Ecto neural progenitor cell (in vitro differentiated cells): ENCODE measurements around the gene NOX3.
"Not testable (repeated sequence)": the region's sequence is repeated elsewhere in the genome, so short reads cannot be mapped to it uniquely, and the experiment has no call there.

Source experiments
- DNase-seq: peaks from one replicate; pipeline ENCODE4 v3.0.0-alpha.2; 2018; ENCODE audit warnings: low spot score

The NOX3 gene, protein sequence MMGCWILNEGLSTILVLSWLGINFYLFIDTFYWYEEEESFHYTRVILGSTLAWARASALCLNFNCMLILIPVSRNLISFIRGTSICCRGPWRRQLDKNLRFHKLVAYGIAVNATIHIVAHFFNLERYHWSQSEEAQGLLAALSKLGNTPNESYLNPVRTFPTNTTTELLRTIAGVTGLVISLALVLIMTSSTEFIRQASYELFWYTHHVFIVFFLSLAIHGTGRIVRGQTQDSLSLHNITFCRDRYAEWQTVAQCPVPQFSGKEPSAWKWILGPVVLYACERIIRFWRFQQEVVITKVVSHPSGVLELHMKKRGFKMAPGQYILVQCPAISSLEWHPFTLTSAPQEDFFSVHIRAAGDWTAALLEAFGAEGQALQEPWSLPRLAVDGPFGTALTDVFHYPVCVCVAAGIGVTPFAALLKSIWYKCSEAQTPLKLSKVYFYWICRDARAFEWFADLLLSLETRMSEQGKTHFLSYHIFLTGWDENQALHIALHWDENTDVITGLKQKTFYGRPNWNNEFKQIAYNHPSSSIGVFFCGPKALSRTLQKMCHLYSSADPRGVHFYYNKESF

DNA sequence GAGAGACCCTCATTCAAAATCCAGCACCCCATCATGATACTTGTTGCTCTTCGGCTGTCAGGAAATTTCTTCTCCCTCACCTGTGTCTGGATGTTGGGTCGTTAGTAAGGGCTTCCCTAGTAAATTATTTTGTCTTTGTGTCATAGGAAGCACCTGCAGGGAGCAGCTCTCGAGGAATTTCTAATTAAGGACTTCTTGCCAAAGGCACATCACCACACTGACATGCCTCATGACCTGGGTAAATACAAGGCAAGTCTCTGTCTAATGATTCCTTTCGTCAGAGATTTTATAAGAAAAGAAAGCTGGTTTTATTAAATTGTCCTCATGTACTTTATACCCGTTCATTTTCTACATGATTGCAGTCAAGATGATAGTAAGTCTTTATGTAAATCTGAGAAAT, at the start of gene NOX3:
TSS of gene NOX3 (minus strand) at position 74 of the 400 bp plus-strand sequence. CDS start at position 35, 39 bp downstream.
- DNase-seq = no peak

DNA sequence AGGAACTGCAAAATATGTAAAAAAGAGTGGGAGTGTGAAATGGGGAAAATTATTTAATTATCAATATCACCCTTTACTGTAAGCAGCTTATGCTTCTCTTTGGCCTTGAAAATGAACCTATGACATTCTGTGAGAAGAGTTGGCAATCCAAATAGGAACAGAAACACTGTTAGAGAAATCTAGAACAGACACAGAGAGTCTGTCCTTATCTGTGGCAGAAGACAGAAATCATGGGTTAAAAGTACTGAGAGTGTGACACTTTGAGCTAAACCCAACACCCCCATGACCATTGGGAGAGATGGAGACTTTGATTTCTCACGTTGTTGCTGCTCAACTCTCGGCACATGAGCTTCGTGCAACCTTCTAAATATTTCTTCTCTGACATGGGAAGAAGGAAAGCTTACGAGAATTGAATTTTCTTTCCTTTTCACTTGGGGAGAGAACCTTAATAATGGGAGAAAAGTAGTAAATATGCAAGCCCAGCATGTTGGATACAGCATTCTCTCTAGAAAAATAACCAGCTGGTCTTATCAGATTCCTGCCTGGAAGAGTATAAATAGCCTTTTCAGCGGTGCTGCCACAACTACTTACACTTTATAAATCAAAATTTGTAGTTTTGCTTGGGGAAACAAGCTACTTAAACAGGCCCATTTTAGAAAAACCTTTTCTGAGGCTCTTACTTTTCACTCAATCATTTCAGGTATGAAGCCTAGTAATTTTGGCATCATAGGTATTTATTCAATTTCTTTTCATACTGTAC, 49.4 kb upstream of the NOX3 start:
- no peak for DNase-seq

DNA sequence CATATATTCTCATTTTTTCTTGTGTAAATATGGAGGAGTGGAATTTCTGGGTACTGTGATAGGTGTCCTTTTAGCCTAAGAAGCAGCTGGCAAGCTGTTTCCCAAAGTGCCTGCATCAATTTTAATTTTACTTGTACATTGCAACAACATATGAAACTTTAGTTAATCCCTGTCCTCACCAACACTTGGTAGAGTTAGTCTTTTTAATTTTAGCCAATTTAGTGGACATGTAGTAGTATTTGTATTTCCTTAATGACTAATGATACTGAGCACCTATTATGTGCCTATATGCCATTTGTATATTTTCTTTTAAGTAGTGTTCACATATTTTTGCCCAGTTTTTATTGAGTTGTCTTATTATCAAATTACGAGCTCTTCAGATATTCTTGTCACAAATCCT, 46.8 kb upstream of the NOX3 start:
- no peak for DNase-seq

DNA sequence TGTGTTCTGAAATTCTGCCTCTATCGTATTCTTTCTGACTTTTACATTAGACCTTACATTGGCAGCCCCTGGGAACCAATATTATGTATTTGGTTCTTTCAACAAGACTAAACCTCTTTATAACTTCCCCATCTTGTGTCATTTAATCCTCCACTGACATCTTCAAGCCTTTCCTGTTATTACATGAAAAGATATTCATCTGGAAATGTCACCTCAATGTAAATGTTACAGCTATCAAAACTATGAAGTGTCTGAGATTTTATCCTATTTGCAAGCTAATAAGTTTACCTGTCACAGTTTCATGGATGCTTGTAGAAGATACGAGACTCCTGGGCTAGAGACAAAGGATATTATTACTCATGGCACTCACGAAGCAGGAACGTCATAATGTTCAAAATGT, 43.9 kb upstream of the NOX3 start:
- DNase-seq = no peak

DNA sequence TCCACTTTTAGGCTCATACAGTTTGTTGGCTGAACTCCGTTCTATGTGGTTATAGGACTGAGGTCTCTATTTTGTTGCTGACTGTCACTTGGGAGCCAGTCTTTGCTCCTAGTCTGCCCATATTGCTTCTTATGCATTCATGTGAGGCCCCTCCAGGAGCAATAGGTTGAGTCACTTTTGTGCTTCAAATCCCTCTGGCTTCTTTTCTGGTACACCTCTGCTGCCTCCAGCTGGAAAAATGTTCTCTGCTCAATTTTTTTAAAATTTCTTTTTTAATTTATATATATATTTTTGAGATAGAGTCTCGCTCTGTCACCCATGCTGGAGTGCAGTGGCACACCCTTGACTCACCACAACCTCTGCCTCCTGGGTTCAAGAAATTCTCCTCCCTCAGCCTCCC, 42.7 kb upstream of the NOX3 start:
- DNase-seq = no peak

DNA sequence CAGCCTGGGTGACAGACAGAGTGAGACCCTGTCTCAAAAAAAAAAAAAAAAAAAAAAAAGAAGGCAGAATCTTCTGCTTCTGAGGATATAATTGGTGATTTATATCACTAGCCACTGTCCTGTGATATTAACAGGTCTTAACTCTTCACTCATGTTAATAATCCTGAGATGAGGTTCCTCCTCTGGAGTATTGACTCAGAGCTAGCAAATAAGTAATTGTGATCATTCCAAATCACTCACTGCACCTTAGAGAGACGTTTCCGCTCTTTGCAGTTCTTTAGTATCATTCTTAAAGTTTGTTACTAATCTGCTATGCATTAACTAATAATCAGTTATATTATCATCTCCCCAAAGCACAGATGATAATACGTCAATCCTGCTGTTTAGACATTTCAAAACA, 41.6 kb upstream of the NOX3 start:
- no peak for DNase-seq

DNA sequence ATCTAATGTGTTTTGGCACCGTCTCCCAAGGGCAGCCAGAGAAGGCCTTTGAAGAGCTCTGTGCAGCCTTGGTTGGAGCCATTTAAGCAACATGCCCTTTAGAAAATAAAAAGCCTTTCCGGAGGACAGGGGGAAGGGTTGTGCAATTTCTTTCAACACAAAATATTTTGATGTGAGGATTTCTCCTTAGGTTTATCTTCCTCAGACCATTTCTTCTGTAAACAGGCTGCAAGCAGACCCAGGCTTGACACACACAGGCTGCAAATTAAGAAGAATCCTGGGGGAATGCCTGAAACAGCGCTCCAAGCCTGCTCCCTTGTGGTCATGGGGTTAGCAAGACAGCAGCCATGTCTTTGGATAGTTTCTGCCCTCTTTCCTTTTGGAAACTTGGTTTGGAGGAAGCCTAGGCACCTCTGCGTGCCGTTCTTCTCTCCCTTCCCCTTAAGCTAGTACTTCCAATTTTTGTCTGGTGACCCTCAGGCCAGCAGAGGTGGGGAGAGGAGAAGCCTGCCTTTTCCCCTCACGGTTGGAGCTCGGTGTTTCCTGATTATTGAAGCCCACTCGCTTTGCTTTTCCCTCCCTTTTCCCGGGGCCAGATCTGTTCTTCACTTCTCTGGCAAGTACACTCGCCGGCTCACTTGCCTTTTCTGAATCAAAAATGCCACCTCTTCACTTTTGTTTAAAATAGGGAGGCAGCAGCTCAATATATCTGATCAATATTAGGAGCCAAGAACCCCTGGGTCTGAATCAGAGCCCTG, 39.6 kb upstream of the NOX3 start:
- peak; percentile 64 for DNase-seq

DNA sequence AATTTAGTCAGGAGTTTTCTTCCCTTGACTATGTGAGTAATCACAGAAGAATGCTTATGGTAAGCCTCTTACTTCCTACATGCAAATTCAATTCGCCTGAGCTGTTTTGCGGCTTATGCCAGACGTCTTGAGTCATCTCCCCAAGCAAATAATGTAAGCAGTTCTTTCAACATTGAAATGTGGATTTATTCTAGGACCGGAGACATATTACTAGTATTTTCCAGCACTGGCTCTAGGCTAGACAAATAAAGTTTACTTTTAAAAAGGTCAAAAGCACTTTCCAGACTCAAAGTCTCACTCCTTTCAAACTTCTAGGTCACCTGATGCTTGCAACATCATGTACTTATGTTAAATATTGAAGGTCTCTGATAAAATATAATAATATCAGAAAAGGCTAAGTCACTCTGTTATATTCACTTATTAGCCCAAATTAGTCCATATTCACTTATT, 38.1 kb upstream of the NOX3 start:
- DNase-seq = no peak

DNA sequence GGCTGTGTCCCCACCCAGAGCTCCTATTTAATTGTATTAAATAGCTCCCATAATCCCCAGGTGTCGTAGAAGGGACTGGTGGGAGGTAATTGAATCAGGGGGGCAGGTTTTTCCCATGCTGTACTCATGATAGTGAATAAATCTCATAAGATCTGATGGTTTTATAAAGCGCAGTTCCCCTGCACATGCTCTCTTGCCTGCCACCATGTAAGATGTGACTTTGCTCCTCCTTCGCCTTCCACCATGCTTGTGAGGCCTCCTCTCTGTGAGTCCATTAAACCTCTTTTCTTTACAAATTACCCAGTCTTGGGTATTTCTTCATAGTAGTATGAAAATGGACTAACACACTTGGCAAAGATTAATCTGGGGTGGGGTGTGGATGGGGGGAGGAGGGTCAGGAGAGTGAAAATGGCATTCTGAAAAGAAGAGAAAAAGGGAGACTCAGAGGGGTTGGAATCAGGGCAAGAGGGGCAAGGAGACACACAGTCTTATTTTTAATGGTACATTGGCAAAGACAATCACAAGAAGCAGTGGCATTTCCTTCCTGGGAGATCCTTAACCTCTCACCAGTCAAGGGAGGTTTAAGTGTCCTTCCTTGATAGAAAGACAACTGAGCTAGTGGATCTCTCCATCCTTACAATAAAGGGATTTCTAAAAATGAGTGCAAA, 37.5 kb upstream of the NOX3 start:
- DNase-seq = no peak

DNA sequence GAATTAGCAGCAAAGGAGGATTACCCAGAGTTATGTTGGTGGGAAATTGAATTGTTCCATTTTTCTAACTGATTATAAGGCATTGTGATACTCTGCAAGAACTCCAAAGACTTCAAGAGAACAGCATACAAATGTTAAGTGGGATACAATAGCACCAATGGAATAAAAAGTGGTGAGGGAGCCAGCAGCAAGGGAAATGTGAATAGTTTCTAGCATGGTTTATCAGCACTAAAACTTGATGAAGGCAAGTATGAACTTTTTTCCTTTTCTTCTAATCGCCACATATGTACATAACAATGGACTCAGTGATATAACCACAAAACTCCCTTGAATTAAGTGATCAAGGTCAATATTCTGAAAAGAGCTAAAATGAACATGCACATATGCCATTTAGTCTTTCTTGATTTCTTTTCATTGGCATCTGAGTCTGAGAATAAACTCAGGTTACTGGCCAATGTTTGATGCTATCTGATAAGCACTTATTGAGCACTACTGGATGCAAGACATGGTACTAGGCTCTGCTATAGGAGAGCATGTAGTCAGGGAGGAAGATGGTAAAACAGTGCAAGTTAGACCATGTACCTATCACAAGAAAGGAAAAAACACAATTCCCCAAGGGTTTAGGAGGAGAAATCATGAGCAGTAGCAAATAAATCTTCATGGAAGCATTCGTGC, 36.6 kb upstream of the NOX3 start:
- no peak for DNase-seq

DNA sequence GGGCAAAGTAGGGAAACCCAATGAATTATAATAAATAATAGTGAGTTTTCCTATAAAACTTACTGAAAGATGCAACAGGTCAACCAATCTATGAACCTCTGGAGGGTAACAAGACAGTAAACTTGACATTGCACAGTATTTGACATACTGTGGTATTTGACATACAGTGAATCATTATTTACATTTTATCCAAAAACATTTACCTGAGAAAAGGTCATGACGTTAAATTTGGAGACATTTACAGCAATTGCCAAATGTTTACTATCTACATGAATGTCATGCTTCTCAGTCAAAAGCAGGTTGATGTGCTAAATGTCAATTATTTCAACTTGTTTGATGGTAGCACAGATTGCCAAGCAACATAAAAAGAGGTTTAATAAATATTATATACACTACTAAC, 35.8 kb upstream of the NOX3 start:
- DNase-seq = no peak

DNA sequence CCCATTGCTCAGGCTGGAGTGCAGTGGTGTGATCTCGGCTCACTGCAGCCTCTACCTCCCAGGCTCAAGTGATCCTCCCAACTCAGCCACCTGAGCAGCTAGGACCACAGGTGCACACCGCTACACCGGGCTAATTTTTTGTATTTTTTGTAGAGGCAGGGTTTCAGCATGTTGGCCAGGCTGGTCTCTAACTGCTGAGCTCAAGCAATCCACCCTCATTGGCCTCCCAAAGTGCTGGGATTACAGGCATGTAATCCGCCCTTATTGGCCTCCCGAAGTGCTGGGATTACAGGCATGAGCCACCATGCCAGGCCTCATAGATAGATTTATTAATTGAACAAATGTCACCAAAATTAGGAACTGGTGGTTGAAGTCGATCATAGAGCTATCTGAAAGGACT, 32.6 kb upstream of the NOX3 start:
- not testable (repeated sequence) for DNase-seq

DNA sequence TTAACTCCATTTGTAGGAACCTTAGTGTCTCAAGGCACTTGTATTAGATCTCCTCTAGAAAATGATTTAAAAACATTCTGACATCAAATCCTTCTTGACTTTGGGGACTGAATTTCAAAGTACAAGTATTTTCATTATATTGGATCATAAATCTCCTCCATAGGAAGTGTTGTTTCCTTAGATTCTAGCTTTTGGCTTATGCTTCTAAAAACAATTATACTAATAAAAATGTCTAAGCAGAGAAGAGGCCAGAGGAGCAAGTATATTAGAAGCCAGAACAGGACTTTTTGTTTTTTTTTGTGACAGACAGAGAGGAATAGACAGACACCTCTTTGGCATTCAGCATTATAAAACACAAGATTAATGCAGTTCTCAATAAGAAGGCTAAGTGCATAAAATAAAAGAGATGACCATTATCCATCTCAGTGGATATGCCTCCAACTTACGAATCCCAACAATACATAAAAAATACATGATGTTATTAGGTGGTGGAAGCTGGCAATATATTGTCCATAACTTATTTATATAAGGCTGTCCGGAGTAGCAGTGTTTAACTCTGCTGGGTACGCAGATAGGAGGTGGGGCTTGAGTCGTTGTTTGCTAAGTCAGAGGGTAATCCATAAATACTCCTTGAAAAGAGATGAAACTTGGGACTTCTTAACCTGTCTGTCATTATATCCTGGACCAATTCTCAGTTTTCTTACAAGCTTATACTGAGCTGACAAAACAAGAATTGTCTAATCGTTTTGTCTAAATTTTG, 31.9 kb upstream of the NOX3 start:
- no peak for DNase-seq

DNA sequence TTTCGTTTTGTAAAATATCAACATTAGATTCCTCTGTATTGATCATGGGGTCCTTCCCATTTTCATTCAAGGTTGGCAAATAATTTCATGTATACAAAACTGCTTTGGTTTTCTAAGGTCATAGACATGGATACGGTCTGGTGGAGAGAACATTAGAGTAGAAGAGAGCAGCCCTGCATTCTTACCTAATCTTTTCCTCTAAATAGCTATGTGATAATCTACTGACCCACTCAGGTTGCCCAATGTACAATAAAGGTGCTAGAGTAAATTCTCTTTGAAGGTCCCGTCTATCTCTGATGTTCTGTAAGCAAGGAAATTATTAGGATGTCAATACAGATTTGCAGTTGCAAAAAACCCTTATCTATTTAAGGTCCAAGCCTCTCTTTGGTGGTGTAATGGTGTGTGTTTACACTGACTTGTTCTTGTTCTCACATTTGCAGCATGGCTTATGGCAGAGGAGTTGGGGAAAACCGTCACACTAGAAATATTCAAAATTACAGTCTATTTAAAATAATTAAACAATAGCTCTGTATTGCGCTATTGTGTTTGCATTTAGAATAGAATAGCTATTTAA, 31.2 kb upstream of the NOX3 start:
- DNase-seq = no peak

DNA sequence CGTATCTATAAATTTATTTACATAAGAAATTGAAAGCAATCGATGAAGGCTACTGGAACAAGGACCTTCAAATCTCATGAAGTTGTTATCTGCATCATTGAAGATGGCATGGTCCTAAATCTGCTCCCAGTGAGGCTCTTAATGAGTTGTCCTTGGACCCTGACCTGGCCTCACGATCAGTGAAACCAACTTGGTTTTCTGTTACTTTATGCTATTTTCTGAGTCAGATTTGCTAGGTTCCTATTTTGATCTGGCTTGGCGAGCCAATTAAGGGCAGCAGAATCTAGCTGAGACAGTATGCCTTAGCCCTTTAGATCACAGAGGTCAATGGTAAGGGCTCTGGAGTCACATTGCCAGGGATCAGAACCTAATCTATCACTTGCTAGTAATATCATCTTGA, 30.1 kb upstream of the NOX3 start:
- DNase-seq = no peak

DNA sequence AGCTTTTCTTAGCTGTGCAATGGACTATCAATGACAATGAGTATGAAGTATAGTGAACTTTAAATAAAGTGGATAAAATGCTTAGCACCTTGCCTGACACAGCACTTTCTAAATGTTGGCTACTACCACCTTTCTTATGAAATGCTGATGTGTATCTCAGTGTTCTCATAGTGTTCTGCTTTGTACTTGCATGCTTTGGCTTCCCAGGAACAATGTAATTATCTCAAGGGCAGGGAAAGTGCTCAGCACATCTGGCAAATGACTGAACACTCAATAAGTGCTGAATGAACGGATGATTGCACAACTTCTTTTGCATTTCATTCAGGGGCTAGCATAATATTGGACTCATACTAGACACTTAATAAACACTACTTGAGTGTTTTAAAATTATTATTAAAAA, 28.2 kb upstream of the NOX3 start:
- DNase-seq = no peak

DNA sequence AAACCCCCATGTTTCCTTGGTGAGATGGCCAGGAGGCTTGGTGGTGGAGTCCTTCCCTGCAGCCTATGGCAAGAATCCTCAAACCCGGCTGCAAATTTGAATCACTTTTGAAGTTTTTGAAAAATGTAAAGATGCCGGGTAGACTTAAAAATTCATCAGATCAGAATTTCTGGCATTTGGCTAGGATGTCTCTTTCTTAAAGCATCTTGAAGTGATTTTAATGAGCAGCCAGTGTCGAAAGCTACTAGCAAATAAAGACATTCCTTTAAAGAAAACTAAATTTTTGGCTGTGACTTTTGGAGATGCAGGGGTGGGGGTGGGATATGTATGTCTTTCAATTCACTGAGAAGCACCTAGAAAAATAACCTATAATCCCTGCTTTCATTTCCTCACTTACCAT, 25.6 kb upstream of the NOX3 start:
- DNase-seq = no peak

DNA sequence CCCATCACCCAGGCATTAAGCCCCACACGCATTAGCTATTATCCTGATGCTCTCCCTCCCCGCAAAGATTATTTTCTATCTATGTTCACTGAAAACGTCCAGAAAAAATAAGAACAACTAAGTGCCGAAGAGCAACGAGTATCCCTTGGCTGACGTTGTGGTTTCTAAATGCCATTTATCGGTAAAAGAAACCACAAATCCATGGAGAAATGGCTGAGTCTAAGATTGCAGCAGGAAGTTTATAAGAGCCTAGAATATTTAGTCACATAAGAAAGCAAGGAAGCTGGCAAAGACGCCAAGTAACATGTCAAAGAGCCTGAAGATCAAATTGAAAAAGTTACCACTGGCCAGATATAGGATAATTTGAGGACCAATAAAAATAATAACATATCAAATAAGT, 18.1 kb upstream of the NOX3 start:
- no peak for DNase-seq

DNA sequence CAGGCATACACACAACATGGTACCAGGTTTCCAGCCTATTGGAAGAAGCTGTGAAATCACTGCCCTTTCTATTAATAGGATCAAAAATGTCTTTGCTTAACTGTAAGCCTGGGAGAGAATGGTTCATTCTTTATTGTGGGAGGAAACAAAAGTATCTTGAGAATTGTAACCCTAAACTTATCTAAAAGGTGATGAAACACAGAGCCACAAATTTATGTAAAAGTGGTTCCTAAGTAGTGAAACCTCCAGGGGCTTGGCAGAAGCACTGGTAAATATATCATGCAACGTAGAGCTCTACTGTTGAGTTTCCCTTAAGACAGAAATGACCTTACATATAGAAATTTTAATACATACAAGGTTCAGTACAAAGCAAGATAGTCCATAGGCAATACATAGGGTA, 17.2 kb upstream of the NOX3 start:
- DNase-seq = no peak

DNA sequence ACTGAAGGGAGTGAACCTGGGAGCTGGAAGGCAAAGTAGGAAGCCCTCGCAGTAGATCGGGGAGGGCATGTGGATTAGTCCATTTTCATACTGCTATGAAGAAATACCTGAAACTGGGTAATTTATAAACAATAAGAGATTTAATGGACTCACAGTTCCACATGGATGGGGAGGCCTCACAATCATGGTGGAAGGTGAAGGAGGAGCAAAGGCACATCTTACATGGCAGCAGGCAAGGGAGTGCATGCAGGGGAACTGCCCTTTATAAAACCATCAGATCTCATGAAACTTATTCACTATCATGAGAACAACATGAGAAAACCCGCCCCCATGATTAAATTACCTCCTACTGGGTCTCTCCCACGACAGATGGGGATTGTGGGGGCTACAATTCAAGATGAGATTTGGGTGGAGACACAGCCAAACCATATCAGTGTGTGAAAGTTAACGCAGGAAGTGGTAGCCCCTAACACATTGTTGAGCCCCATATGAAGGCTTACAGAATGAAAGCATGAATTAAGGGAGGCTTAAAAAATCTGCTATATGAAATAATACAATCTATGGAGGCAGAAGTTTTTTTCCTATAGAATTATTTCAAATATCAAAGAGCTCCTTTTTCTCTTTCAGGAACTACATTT, 15.5 kb upstream of the NOX3 start:
- DNase-seq = not testable (repeated sequence)
